Measurements from ENCODE around the gene AATK. TPM values are rescaled to one million over a fixed set of nuclear protein-coding genes. Genes with fewer than 3 reads are reported as not detected.

AATK gene
- polyA plus RNA-seq, 1 of the 3 experiments (the other 2 are of a cell fraction): 0.51 TPM

- Histone ChIP-seq H3K9ac (no peak overlapping the region), H3K27ac (ENCODE audit: low read depth in 2 of 2, low read length in 1 of 2) (no peak overlapping the region), H3F3A (replicated peaks; ENCODE audit: insufficient read depth) (no peaks in the 10 kb centered on the region), H2AFZ (ENCODE audit: low read depth) (no peak overlapping the region), H3K79me2 (ENCODE audit: insufficient read depth) (no peaks in the 10 kb centered on the region), H3K4me3 (ENCODE audit: low read depth in 2 of 2, low read length in 1 of 2) (no peak overlapping the region), H3K9me3 (no peaks in the 10 kb centered on the region), H3K4me1 (ENCODE audit: control insufficient read depth in 1 of 2, insufficient read depth in 2 of 2, low read depth in 1 of 2, low read length in 1 of 2) (peaks cover 0 to 26% of the 10 kb centered on the region in 2 experiments; a peak in 1 of 4 replicates), H3K36me3 (replicated peaks in 1 of 2; ENCODE audit: control insufficient read depth in 1 of 2, insufficient read depth in 2 of 2, low read length in 1 of 2) (peaks cover 0 to 18% of the 10 kb centered on the region in 2 experiments), H3K27me3 (ENCODE audit: insufficient read depth) (no peaks in the 10 kb centered on the region), H3K4me2 (no peak overlapping the region), H4K20me1 (ENCODE audit: insufficient read depth) (no peaks in the 10 kb centered on the region), H3K9me2 (no peaks in the 10 kb centered on the region)
- DNase-seq: no peak
- CTCF ChIA-PET: interaction anchor here (0.9 to 14.2 kb wide), 3 partner anchors 11 to 63 kb away, joined by 3 to 188 read pairs (median 26); no protein-coding TSS in a partner anchor
- no peak for TF ChIP-seq MEF2A (IDR thresholded peaks at IDR 0.05; ENCODE audit: borderline replicate concordance, low read depth)
- no peak for TF ChIP-seq ELF1 (IDR thresholded peaks at IDR 0.05)
- TF ChIP-seq YY1 (IDR thresholded peaks at IDR 0.05; ENCODE audit: low read depth): no peak
- TF ChIP-seq MAX (IDR thresholded peaks at IDR 0.05; ENCODE audit: low read depth): no peak
- TF ChIP-seq GATA2 (CRISPR knock-in tag; IDR thresholded peaks at IDR 0.05): no peak
- no peak for TF ChIP-seq RXRA (IDR thresholded peaks at IDR 0.05; ENCODE audit: borderline replicate concordance, low read depth)
- TF ChIP-seq EZH2phosphoT487 (IDR thresholded peaks at IDR 0.05; ENCODE audit: borderline replicate concordance, low read depth): no peak
- no peak for TF ChIP-seq EP300 (IDR thresholded peaks at IDR 0.05; ENCODE audit: borderline replicate concordance in 1 of 2, low read depth in 1 of 2, low read length in 1 of 2)
- no peak for TF ChIP-seq TAF1 (IDR thresholded peaks at IDR 0.05; ENCODE audit: borderline replicate concordance, low read depth, low read length)
- no peak for TF ChIP-seq PBX3 (IDR thresholded peaks at IDR 0.05)
- TF ChIP-seq RFX5 (IDR thresholded peaks at IDR 0.05; ENCODE audit: low read length): no peak
- no peak for TF ChIP-seq SIN3A (IDR thresholded peaks at IDR 0.05; ENCODE audit: borderline replicate concordance, low read depth, low read length)
- TF ChIP-seq POLR2AphosphoS5 (IDR thresholded peaks at IDR 0.05; ENCODE audit: low read depth, low read length): no peak
- TF ChIP-seq FOXM1 (IDR thresholded peaks at IDR 0.05; ENCODE audit: low read depth): no peak
- no peak for TF ChIP-seq MXI1 (IDR thresholded peaks at IDR 0.05; ENCODE audit: low read depth, low read length)
- TF ChIP-seq NFIC (IDR thresholded peaks at IDR 0.05; ENCODE audit: borderline replicate concordance): no peak
- no peak for TF ChIP-seq RAD21 (IDR thresholded peaks at IDR 0.05; ENCODE audit: low read length)
- no peak for TF ChIP-seq TEAD4 (IDR thresholded peaks at IDR 0.05; ENCODE audit: borderline replicate concordance, insufficient read depth)
- WGBS (ENCODE audit: low lambda C conversion rate): 93% methylated on average over 21 of the region's 32 CpGs
- POLR2A ChIA-PET: no interaction called here
Measured at GRCh38 chr17:81086789-81087551, 79.1 kb downstream of the AATK start.
